ENCODE data around the gene TTC16. TPM values are rescaled to one million over a fixed set of nuclear protein-coding genes. Genes with fewer than 3 reads are reported as not detected.

The TTC16 gene
- total and polyA plus RNA-seq, 3 donors from 2014 or later, result 25.0 to 46.2 (median 32.7) TPM

DNA sequence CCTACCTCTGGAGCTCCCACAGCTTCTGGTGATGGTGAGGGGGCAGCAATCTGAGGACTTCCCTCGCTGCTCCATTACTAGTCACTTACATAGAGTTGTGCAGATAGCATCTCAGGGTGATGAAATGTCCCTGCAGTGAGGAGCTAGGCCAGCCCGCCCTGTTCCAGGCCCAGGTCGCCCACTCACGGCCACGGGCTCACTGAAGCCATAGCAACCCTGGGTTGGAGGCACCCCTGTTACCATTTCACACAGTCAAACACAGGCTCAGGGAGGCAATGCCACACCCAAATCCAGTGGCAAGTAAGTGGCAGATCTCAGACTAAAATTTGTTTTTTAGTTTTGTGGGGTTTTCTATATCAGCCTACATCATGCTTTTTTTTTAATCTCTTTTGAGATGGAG is 43.0 kb downstream of the TTC16 start:
- Histone ChIP-seq H3K27ac (no peak overlapping the region), H3K36me3 (ENCODE audit: low read depth, missing control alignments) (no peaks in the 10 kb centered on the region), H3K4me1 (no peaks in the 10 kb centered on the region), H3K4me3 (no peak overlapping the region), H3K27me3 (no peaks in the 10 kb centered on the region), H3K9me3 (no peaks in the 10 kb centered on the region)
- no peak for DNase-seq
- TF ChIP-seq CTCF (IDR thresholded peaks at IDR 0.05) (no peak), POLR2A (IDR thresholded peaks at IDR 0.05) (no peak)
- intact Hi-C loops (cut with DNase I; ENCODE audit: low total_unique reads), result no loop called here
- 92 to 93% methylated on average over 5 of the region's 5 CpGs for WGBS, 2 donors

GRCh38 chr9:127761061-127761460 is 45.2 kb downstream of the TTC16 start:
- DNase-seq, result no peak
- Histone ChIP-seq H3K4me1 (no peaks in the 10 kb centered on the region), H3K9me3 (no peaks in the 10 kb centered on the region), H3K4me3 (no peak overlapping the region), H3K27me3 (no peaks in the 10 kb centered on the region), H3K36me3 (ENCODE audit: low read depth, missing control alignments) (no peaks in the 10 kb centered on the region), H3K27ac (no peak overlapping the region)
- intact Hi-C loops (cut with DNase I; ENCODE audit: low total_unique reads), result no loop called here
- no peak for TF ChIP-seq CTCF (IDR thresholded peaks at IDR 0.05)
- TF ChIP-seq POLR2A (IDR thresholded peaks at IDR 0.05), result no peak
- WGBS, 2 donors, result 87 to 95% methylated on average over 5 of the region's 5 CpGs

DNA sequence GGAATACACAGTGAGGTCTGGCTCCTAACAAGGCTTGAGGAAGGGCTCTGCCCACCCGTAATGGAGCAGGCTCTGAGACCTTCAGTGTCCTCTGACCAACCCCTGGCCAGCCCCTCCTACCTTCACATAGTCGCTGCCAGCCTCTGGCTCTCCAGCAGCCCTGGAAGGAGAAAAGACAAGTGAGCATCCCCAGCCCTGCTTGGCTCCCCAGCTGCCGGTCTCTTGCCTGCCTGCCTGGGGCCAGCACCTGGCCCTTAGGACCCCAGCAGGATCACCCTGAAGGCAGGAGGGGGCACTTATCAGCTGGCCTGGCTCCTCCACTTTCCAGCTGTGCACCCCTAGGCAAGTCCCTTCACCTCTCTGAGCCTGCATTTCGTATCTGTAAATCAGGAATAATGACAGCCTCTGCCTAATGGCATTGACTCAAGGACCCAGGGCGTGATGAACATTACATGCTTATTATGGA is 45.6 kb downstream of the TTC16 start:
- Histone ChIP-seq H3K27me3 (no peaks in the 10 kb centered on the region), H3K4me3 (no peak overlapping the region), H3K4me1 (no peaks in the 10 kb centered on the region), H3K9me3 (no peaks in the 10 kb centered on the region), H3K27ac (no peak overlapping the region), H3K36me3 (ENCODE audit: low read depth, missing control alignments) (no peaks in the 10 kb centered on the region)
- 61 to 63% methylated on average over 3 to 5 of the region's 5 CpGs for WGBS, 2 donors
- DNase-seq, result no peak
- intact Hi-C loops (cut with DNase I; ENCODE audit: low total_unique reads), result no loop called here
- TF ChIP-seq CTCF (IDR thresholded peaks at IDR 0.05) (no peak), POLR2A (IDR thresholded peaks at IDR 0.05) (no peak)

DNA sequence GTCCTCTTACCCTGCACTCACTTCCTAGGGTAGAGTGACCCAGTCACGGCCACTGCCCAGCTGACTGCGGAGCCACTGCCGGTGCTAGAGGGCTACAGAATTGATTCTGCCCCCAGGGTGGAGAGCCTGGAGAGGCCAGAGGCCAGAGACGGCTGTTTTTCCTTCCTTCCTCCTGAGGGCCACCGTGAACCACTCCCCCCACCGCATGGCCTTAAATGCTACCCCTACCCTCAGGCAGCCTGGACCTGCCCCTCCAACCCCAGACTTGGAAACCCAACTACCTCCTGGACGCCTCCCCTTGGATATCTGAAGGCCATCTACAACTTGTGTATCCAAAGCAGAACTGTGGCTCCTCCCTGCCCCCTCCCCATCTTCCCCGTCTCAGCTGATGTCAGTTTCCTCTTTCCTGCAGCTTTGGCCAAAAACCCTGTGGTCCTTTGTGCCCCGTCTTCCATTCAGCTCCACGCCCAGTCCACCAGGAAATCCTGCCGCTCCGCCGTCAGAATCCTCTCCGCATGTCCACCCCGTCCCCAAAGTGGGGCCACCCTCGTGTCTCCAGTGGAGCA is 46.3 kb downstream of the TTC16 start:
- no peak overlapping the region for H3K4me3 ChIP-seq
- no peak for DNase-seq

DNA sequence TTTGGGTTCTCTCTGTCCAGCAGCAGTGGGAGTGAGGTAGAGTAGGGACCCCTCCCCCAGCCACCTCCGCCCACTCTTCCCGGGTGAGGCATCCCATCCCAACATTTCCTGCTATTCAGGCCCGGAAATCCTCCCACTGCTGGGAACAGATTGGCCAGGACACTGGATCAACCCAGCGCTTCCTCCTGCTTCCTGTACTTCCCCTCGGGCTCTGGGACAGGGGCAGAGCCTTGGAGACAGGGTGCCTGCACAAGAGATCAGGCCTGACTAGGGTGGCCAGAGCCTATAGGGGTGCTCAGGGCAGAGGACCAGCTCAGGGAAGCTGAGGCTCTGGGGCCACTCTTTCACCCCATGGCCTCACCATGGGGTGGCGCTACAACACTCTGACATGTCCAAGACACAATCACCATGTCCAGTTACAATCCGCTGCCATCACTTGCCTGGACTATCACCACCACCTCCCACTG is 48.1 kb downstream of the TTC16 start:
- Histone ChIP-seq H3K36me3 (ENCODE audit: low read depth, missing control alignments) (no peaks in the 10 kb centered on the region), H3K27me3 (no peaks in the 10 kb centered on the region), H3K4me3 (no peak overlapping the region), H3K27ac (no peak overlapping the region), H3K9me3 (no peaks in the 10 kb centered on the region), H3K4me1 (no peaks in the 10 kb centered on the region)
- intact Hi-C loops (cut with DNase I; ENCODE audit: low total_unique reads), result no loop called here
- peak; percentile 55 for DNase-seq
- no peak for TF ChIP-seq POLR2A (IDR thresholded peaks at IDR 0.05)
- TF ChIP-seq CTCF (IDR thresholded peaks at IDR 0.05), result peak in 2 of 3 experiments; percentile 22 to 38
- 62 to 66% methylated on average over 7 of the region's 7 CpGs for WGBS, 2 donors

More for the DNA sequence above, 46.3 kb downstream of the TTC16 start:
- Histone ChIP-seq H3K4me1 (no peaks in the 10 kb centered on the region), H3K9me3 (no peaks in the 10 kb centered on the region), H3K36me3 (ENCODE audit: low read depth, missing control alignments) (no peaks in the 10 kb centered on the region), H3K27me3 (no peaks in the 10 kb centered on the region), H3K27ac (no peak overlapping the region)
- intact Hi-C loops (cut with DNase I; ENCODE audit: low total_unique reads), result no loop called here
- no peak for TF ChIP-seq POLR2A (IDR thresholded peaks at IDR 0.05)
- WGBS, 2 donors, result 65 to 72% methylated on average over 16 of the region's 16 CpGs
